Ishikawa (cell line): ENCODE results near the gene MCF2L.

Experiments
- CREB1 ChIP-seq: IDR thresholded peaks from 2 replicates; pipeline ENCODE4 v1.6.1; 2012; ENCODE audit warnings: low read depth
- EGR1 ChIP-seq: IDR thresholded peaks from 2 replicates; pipeline ENCODE4 v1.6.1; 2012
- EP300 ChIP-seq: IDR thresholded peaks from 2 replicates; pipeline ENCODE4 v1.6.1; 2012; ENCODE audit warnings: borderline replicate concordance
- FOXM1 ChIP-seq: IDR thresholded peaks from 2 replicates; pipeline ENCODE4 v1.6.1; 2012; ENCODE audit warnings: low read depth, borderline replicate concordance
- RAD21 ChIP-seq: IDR thresholded peaks from 2 replicates; pipeline ENCODE4 v1.6.1; 2012; ENCODE audit warnings: low read depth
- REST ChIP-seq: IDR thresholded peaks from 2 replicates; pipeline ENCODE4 v1.6.1; 2012; ENCODE audit warnings: low read depth, mild to moderate bottlenecking
- TAF1 ChIP-seq: IDR thresholded peaks from 2 replicates; pipeline ENCODE4 v1.6.1; 2012; ENCODE audit warnings: low read depth, mild to moderate bottlenecking
- TCF12 ChIP-seq: IDR thresholded peaks from 2 replicates; pipeline ENCODE4 v1.6.1; 2012; ENCODE audit warnings: low read depth
- TEAD4 ChIP-seq: IDR thresholded peaks from 2 replicates; pipeline ENCODE4 v1.6.1; 2012
- YY1 ChIP-seq: IDR thresholded peaks from 2 replicates; pipeline ENCODE4 v1.6.1; 2012; ENCODE audit warnings: low read depth
- TF ChIP-seq, protein P1 (sequence below): IDR thresholded peaks from 2 replicates; pipeline ENCODE4 v1.6.1; 2012

DNA sequence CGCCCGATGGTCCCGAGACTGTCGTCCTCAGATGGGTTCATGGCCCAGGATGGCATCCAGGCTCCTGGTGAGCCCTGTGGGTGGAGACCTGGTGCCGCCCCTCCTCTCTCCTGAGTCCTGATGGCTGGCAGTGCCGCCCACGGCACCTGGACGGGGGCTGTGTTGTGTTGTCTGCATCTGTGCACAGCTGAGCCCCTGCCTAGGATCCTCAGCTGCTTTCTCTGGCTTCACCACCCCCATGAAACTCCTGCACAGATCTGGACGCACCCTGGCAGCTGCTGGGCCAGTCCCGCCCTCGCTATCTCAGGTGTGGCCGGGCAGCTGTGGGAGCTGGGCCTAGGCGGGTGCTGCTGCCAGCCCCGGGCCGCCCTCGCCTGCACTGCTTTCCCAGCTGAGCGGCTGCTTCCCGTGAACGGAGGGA, 27.7 kb downstream of the MCF2L start:
- TF ChIP-seq, protein P1, sequence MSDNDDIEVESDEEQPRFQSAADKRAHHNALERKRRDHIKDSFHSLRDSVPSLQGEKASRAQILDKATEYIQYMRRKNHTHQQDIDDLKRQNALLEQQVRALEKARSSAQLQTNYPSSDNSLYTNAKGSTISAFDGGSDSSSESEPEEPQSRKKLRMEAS = no peak
- TF ChIP-seq FOXM1 = no peak
- TF ChIP-seq REST = no peak
- TF ChIP-seq CREB1 = no peak
- TF ChIP-seq TCF12 = no peak
- no peak for TF ChIP-seq EGR1
- no peak for TF ChIP-seq RAD21
- TF ChIP-seq EP300 = no peak
- no peak for TF ChIP-seq YY1
- no peak for TF ChIP-seq TAF1
- no peak for TF ChIP-seq TEAD4
